NOMO-1 treated with dmso at 0.1 percent for 144 hours (cell line): ENCODE results near the gene COQ2.
A peak's percentile ranks its signal among the peaks of the same experiment; 100 is the strongest.
"Not testable (repeated sequence)": the region's sequence is repeated elsewhere in the genome, so short reads cannot be mapped to it uniquely, and the experiment has no call there.

ENCODE experiments used
- DNase-seq: peaks from one replicate; lab custom pipeline; 2025; ENCODE audit not compliant: unreplicated experiment; lab: John Stamatoyannopoulos, UW

The COQ2 gene

DNA sequence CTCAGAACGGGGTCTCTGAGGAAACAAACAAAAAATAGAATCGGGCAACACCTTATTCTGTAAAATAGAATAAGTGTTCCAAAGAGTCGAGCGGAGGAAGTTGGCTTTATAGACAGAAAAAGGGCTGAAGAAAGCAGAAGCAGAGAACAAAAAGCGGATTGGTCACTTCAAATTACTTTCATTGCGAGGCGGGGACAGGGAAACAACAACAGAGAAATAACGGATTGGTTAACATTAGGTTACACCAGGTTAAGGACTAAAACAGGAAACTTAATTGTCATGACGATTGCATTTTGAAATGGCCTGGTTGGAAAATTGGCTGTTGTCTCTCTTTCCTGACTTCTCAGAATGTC lies 433 bp upstream of the COQ2 start:
- peak; percentile 71 for DNase-seq

DNA sequence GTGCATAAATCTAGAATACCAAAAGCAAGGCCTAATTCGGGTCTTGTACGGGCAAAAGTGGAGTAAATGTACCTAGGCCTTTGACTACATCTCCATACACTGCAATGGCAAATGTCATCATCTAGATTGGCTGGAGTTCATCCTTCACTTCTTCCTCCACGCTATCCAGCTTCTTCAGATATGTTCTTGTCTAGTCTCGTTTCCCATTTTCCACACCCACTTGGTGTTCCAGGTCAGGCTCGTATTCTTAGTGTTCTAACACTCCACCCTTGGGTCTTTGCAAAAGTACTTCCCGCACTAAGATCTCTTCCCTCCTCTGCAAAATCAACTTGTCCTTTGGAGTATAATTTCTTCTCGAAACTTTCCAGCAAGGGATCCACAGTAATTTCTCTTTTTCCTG lies 1.4 kb downstream of the COQ2 start:
- no peak for DNase-seq

DNA sequence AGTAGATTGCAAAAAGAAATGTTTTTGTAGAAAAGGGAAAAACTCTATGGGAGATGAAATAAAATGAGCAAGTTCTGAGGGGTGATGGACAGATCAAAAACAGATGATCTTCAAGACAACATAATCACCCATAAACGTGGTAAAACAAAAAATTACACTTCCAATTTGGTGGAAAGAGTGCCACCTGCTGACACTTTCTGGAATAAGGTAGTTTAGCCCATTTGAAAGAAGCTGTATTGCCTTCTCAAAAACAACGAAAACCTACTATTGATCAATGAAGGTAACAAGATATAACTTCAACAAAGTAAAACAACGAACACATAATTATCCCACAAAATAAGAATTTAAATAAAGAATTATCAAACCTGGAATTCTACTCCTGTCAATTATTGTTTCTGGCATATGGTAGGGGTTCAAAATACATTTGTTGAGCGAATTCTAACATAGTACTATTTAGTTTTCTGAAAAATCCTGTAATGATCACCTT lies 2.5 kb downstream of the COQ2 start:
- peak; percentile 19 for DNase-seq

DNA sequence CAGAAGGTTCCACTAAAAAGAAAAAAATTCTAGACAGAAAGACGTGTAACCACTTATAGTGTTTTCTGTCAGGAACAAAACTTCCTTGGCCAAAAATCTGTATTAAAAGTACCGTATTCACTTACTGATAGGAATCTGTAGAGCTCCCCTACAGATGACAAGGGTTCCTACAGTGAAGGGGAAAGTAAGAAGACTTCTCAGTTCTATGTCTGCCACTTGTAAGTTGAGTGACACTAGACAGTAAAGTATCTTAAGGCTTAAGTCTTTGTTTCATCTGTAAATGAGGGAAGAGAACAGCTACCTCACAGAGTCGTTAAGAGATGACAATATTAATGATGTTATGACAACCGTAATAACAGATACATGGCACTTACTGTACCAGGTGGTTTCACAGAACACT lies 3.3 kb downstream of the COQ2 start:
- DNase-seq, result no peak

GRCh38 chr4:83276299-83277040 lies 8.1 kb downstream of the COQ2 start:
- no peak for DNase-seq

DNA sequence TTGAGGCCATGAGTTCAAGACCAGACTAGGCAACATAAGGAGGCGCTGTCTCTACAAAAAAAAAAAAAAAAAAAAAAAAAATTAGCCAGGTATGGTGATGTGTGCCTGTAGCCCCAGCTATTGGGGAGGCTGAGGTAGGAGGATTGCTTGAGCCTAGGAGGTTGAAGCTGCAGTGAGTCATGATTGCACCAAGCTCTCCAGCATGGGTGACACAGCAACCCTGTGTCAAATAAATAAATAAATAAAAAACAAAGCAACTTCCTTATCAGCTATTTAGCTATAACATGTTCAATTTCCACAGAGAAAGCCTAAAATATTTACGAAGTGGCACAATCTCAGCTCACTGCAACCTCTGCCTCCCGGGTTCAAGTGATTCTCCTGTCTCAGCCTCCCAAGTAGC lies 10.7 kb downstream of the COQ2 start:
- DNase-seq, result not testable (repeated sequence)

DNA sequence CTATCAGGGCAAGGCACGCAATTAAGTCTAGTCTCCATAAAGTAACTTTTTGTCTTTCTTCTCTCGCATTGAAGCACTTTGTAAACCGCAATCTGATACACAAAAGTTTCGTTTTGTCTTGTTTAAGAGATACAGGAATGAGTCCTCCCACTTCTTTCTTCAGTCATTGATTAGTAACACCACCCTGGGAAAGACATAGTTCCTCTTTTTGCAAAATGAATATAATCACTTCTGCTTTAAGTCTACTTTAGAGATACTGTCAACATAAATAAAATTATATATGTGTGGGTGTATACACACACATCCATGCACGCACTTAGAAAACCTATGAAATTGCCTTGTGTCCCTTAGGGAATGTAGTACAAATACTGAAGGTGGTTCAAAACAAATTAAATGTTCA lies 11.7 kb downstream of the COQ2 start:
- peak; percentile 87 for DNase-seq

GRCh38 chr4:83269256-83269655 lies 15.3 kb downstream of the COQ2 start:
- DNase-seq, result no peak

DNA sequence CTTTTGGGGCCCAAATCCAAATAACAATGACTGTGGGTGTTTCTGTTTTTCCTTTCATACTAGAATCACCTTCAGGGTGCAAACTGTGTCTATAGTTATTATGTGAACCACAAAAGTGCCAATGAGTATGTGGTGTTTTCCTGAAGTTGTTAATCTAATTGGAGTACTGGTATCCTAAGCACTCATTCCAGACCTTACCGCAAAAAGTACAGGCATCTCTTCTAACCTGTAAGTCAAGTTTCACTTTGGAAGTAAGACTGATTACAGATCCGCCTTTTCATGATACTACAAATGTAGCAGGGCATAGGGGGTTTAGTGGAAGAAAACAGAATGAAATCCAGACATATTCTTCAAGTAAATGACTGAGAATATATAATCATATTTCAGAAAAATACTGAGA lies 16.1 kb downstream of the COQ2 start:
- no peak for DNase-seq

- no peak for DNase-seq
Observed at GRCh38 chr4:83267830-83268475, 16.6 kb downstream of the COQ2 start.

- peak; percentile 67 for DNase-seq
Observed at GRCh38 chr4:83267121-83267829, 17.3 kb downstream of the COQ2 start.

GRCh38 chr4:83266689-83267088 lies 17.9 kb downstream of the COQ2 start:
- no peak for DNase-seq

DNA sequence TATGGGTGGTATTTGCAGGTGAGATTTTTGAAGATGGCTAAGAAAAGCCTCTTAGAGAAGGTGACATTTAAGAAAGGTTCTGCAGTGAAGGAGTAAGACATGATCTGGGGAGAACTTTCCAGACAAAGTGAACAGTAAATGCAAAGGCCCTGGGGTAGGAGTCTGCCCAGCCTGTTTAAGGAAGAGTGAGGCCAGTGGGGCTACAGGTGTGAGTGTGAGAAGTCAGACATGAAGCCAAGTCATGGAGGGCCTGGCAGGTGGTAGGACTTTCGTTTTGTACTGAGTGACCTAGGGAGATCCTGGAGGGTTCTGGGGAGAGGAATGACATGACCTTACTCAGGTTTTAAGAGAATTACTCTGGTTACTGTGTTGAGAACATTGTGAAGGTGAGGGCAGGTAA lies 21.5 kb downstream of the COQ2 start:
- DNase-seq, result no peak

DNA sequence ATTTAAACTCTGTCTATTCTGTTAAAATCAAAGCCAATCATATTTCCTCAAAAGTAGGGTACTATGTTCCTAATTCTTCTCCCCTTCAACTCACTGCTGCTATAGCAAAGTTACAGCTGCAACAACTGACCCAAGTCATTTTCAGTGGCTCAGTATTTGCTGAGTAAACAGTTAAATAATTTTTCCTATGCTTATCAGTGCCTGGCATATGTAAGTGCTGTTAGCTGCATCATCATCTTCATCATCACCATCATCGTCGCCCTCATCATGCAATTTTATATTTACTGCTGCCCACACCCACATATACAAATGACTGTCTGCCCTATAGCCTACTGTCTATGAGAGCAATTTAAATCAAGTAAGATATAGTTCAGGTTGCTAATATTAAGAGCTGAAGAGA lies 21.9 kb downstream of the COQ2 start:
- DNase-seq, result no peak

GRCh38 chr4:83261307-83261706 lies 23.3 kb downstream of the COQ2 start:
- DNase-seq, result no peak

GRCh38 chr4:83259586-83259985 lies 25.0 kb downstream of the COQ2 start:
- no peak for DNase-seq

DNA sequence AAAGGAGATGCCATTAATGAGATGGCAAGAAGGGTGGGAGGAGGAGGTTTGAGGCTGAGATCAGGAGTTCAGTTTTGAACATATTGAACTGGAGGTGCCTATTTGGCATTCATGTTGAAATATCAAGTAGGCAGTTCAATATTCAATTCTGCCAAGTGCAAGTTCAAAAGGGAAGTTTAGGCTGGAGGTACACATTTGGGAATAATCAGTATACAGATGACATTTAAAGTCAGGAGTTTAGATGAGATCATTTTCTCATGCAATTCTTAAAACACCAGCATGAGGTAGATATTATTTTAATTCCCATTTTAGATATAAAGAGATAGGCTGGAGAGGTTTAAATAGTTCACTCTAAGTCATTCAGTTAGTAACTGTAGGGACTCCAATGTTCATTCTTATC lies 26.1 kb downstream of the COQ2 start:
- DNase-seq, result no peak

DNA sequence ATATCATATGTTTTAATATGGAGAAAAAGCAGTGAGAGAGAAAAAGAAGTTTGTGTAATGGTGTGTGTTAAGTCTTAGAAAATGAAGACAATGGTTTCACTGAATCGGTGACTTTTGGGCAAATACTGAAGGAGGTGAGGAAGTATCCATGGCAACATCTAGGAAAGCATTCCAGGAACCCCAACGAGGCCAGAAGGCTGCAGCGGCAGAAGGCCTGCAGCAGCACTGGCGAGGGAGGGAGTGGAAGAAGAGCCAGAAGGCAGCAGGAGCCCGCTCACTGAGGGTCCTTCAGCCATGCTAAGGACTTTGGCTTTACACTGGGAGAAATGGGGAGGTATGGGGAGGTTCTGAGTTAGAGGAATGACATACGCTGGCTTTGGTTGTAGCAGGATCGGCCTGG lies 26.8 kb downstream of the COQ2 start:
- no peak for DNase-seq

GRCh38 chr4:83255584-83255983 lies 29.0 kb downstream of the COQ2 start:
- DNase-seq, result no peak

DNA sequence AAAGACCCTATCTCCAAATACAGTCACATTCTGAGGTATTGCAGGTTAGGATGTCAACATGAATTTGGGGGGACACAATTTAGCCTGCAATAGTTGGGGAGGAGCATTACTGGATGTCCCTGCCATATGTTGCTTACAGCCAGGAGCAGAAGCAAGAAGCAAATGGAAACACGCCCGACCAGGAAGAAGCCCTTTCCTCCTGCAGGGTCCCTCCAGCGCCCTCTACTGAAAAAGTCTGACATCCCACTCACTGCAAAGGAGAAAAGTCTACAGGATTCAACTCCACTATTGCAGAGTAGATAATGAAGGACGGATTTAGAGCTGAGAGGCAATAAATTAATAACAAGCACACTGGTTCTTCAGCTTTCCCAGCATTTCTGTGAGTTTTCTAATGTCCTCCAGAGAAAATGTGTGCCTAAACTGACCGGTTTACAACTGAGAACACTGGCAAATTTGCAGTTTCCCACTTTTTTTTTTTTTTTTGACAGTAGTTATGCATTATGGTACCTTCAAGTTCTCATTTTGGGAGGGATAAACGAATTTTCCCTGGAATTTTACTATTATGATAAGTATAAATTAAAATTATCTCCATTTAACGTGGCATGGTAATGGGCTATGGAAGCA lies 31.7 kb downstream of the COQ2 start:
- peak; percentile 92 for DNase-seq

- DNase-seq, result no peak
Observed at GRCh38 chr4:83251447-83251830, 33.2 kb downstream of the COQ2 start.
